Stimulated activated CD8-positive, alpha-beta memory T cell treated with anti-CD3 and anti-CD28 coated beads, Interleukin-7, amount 100 ng/mL, for 4 hours (primary cell): ENCODE data around the gene SESN1.
"Not testable (repeated sequence)": the region's sequence is repeated elsewhere in the genome, so short reads cannot be mapped to it uniquely, and the experiment has no call there.

Experiments
- DNase-seq, 2 donors: peaks; one replicate each; pipeline ENCODE4 v3.0.0-alpha.2; 2020; ENCODE audit warnings: low read depth in 2 of 2

The SESN1 gene

DNA sequence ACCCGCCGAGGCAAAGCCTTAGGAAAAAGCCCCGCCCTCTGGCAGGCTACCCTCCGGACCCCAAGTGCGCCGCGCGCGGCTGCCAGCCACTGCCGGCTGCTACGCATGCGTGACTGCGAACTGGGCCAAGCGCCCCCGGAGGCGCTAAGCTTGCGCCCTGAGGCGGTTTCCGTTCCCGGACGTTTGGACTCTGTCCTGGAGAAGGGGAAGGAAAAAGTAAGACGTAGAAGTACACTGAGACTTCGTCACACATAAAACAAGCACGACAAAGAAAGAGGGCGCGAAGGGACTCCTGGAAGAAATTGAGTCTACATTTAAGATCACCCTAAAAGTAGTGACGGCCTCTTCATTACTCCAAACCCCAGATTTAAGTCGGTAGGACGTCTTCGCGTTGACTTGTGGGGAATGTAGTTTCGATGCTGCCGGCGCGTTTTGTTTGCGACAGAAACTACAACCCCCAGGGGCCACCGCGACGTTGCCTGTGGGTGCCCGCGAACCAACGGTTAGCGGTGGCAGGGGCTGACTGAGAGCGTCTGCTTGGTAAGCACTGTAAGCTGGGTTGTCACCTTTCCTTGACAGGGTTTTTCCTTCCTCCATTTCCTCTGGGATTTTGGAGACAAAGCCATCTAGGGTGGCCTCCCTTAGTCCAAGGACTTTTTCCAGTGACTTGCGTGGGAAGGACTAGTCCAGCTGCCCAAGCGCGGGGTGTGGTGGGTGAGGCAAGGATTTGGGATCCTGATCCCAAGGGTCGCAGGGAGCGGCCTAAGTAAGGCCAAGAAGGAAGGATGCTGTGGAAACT, 589 bp upstream of the SESN1 start, which contains the start of gene CEP57L1:
CEP57L1 (plus strand) TSS at position 472 of the 799 bp plus-strand sequence. CDS start 49,715 bp downstream, outside the sequence.
- DNase-seq: peak; percentile 92

DNA sequence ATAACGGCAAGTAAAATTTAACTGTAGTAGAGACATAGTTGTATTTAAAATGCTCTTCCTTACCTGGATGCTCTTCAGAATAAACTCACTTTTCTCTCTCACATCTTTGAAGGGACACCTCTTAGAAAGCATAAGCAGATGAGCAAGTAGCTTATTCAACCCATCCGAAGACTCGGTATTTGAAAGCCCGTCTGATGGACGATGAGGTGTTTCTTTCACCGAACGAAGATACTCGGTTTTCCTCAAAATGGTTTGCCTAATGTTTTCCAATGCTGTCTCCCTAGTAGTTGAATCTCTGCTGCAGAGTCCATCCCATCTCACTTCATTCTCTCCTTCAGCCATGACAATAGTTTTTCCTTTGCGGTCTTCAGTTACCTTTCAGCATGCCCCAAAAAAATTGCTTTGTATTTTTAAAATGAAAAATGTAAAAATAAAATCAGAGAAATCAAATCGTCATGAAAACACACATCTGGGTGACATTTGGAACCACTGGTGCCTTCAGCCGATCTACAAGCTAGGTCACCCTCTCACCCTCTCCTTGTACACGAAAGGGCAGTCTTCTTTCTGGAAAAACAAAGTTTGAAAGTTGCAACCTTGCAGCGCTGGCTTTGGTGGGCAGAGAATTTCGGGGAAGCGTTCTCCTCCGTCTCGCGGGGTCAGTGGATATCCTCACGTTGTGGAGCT, 772 bp downstream of the SESN1 start:
- no peak for DNase-seq

- DNase-seq: no peak
These were observed 2.6 kb downstream of the SESN1 start for GRCh38 chr6:109092074-109092473.

DNA sequence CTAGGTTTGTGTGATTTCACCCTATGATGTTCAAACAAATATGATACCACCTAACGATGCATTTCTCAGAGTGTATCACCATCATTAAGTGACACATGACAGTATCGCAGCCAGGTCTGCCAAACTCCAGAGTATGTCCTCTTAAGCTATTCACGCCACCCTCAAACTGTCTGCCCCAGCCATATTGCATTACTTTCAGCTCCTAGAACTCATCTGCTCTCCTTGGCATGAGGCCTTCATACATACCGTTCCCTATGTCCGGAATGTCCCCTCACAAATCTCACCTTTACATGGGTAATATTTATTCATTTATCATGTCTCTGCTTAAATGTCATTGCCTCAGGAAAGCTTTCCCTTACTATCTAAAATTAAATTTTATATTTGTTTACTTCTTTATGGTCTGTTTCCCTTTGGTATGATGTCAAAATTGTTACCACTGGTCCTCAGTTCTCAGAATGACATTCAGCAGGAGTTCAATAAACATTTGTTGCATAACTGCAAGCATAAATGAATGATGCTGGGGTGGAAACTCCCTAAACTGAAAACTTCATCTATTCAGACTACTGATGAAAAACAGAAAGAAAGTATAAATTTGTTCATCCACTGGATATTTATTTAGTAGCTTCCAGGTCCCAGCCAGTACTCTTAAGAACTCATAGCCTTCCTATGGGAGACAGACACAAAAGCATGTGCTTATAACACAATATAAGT, 3.2 kb downstream of the SESN1 start:
- no peak for DNase-seq

GRCh38 chr6:109088995-109089394, 5.7 kb downstream of the SESN1 start:
- no peak for DNase-seq

- no peak for DNase-seq
These were observed 6.9 kb downstream of the SESN1 start for GRCh38 chr6:109087661-109088264.

GRCh38 chr6:109084146-109084545, 10.5 kb downstream of the SESN1 start:
- DNase-seq: not testable (repeated sequence)

- DNase-seq: no peak
These were observed 11.0 kb downstream of the SESN1 start for GRCh38 chr6:109083657-109084056.

DNA sequence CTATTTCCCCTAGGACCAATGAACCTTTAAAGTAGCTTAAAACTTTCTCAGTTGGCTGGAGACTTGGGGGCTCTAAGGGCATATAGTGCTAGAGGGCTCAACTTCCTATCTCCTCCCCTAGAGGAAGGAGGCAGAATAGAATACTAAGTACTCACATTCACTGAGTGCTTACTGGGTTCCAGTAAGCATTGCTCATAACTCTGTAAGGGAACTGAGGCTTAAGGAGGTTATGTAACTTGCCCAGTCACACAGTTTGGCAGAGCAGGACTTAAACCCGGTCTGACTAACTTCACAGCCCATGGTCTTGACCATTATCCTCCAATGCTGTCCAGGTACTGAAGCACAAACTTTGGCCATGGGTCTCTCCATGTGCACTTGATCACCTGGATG, 12.5 kb downstream of the SESN1 start:
- no peak for DNase-seq

DNA sequence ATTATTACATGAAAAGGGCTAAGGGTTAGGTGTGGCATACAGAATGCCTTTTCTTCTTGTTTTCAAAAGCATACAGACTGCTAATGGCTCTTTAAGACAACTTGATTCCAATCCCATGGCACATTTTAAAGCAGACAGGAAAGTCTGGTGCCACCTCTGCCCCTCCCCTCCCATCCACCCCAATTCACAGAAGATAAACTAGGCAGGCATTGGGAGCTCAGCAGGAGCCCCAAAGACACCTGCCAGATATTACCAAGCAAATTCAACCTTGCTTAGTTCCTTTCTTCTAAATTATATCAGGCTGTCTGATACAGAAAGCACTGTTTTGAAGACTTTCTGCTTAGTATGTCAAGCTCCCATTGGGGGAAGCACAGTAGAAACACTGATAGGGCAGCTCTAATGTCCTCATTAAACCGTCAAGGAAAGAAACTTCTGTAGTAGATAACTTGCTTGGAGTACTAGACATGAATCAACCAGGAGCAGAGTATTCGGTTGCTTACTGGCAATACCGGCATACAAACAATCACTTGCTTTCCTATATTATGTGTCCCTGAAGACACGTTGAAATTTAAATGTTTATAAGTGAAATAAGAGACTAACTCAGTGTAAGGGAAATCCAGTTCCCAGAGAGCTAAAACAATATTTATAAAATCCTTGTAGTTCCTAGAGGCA, 13.0 kb downstream of the SESN1 start:
- no peak for DNase-seq

GRCh38 chr6:109081026-109081425, 13.6 kb downstream of the SESN1 start:
- DNase-seq: no peak

DNA sequence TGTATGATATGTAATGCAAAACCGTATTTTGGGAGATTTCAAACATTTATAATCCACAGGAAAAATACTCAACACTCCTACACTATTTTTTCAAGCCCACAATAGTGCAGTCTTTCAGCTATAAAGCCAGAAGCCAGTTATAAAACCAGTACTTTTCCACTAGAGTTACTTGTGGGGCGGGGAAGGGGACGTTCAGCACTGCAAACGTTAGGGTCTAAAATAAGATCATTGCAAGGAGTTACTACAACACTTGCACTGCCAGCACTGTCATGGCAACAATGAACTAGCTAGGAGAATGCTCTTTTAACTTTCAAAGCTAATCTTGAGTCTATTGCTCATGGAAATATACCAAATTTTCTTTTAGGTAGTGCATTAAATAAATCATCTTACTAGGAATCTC, 14.7 kb downstream of the SESN1 start:
- no peak for DNase-seq

DNA sequence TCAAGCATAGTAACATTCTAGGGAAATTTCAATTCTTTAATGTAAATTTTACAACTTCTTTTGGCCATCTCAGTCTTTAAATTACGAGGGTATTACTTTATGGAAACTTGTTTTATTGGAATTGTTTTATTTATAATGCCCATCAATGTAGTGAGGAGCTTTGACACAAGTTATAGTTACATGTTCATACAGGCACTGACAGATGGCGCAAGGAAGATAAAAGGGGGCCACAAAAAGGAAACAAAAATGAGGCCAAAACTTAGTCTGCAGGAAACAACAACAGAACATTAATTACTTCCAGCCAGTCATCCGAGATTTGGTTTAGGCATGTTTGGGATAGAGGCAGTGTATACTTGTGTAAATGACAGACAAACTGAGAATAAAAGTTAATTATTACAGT, 18.3 kb downstream of the SESN1 start:
- no peak for DNase-seq

DNA sequence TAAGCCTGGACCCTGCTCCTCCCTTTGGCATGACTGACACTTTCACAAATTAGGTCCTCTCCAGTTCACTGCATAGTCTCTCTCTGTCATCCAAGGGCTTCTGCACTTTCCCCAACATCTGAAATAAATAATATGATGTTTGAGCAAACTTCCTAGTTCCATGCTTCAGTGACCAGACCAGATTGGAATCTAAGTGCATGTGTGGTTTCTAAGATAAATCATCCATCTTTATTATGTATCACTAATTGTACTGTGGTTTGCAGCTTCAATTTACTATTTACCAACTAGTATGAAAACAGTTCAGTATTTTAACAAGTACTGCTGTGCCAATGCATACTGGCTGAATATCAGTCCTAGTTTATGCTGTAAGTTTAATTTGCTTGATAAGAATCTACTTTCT, 18.7 kb downstream of the SESN1 start:
- DNase-seq: no peak

DNA sequence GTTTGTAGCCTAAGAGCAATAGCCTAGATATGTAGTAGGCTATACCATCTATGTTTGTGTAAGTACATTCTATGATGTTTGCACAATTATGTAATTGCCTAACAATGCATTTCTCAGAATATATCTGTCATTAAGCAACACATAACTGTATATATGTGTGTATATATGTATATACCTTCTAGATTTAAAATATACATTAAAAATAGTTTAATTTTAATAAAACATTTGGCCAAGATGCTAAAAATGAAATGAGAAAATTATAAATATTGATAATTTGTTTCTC, 20.6 kb downstream of the SESN1 start:
- DNase-seq: no peak

GRCh38 chr6:109073344-109074132, 21.1 kb downstream of the SESN1 start:
- peak in 1 of 2 donors; percentile 26 for DNase-seq

GRCh38 chr6:109071125-109071917, 23.3 kb downstream of the SESN1 start:
- DNase-seq: no peak

- DNase-seq: no peak
These were observed 24.9 kb downstream of the SESN1 start for GRCh38 chr6:109069746-109070145.

DNA sequence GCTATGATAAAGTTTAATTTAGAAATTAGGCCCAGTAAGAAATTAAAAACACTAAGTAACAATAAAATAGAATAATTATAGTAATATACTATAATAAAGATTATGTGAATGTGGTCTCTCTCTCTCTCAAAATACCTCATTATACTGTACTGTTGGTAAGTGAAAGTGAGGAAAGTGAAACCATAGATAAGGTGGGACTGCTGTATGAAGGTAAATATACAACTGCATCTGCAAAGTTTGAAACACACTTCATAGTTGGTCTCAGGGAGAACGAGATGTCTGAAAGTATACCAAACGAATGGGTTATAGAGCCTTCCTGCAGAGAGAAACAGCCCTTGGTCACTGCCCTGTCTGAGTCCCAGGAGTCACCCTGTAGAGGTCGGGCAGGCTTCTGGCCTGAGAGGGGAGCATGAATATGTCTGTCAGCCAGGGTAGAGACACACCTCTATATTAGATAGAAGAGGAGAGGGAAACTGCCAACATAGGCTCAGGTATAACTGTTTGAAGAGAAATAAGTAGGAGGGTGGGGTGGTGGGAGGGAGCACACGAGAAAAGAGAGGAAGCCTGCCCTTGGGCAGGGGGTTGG, 31.8 kb downstream of the SESN1 start:
- DNase-seq: no peak

GRCh38 chr6:109062216-109062615, 32.4 kb downstream of the SESN1 start:
- DNase-seq: no peak
